GM12872 (cell line): ENCODE measurements around the gene CNTN5.

Source experiments
- TF ChIP-seq, protein P1 (sequence below): IDR thresholded peaks from 3 replicates; pipeline ENCODE4 v1.5.1; 2011; ENCODE audit warnings: low read depth, mild to moderate bottlenecking, low read length, moderate library complexity; ENCODE audit not compliant: insufficient read depth

The CNTN5 gene

DNA sequence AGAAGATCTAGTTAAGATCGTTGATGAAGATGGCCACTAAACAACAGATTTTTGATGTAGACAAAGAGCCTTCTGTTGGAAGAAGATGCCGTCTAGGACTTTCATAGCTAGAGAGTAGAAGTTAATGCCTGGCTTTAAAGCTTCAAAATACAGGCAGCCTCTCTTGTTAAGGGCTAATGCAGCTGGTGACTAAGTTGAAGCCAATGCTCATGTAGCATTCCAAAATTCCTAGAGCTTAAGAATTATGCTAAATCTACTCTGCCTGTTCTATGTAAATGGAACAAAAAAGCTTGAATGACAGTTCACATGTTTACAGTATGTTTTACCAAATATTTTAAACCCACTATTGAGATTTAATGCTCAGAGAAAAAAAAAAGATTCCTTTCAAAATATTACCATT is 492.6 kb downstream of the CNTN5 start:
- TF ChIP-seq, protein P1, sequence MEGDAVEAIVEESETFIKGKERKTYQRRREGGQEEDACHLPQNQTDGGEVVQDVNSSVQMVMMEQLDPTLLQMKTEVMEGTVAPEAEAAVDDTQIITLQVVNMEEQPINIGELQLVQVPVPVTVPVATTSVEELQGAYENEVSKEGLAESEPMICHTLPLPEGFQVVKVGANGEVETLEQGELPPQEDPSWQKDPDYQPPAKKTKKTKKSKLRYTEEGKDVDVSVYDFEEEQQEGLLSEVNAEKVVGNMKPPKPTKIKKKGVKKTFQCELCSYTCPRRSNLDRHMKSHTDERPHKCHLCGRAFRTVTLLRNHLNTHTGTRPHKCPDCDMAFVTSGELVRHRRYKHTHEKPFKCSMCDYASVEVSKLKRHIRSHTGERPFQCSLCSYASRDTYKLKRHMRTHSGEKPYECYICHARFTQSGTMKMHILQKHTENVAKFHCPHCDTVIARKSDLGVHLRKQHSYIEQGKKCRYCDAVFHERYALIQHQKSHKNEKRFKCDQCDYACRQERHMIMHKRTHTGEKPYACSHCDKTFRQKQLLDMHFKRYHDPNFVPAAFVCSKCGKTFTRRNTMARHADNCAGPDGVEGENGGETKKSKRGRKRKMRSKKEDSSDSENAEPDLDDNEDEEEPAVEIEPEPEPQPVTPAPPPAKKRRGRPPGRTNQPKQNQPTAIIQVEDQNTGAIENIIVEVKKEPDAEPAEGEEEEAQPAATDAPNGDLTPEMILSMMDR: no peak

GRCh38 chr11:99519095-99519494 is 498.3 kb downstream of the CNTN5 start:
- TF ChIP-seq, protein P1: no peak

DNA sequence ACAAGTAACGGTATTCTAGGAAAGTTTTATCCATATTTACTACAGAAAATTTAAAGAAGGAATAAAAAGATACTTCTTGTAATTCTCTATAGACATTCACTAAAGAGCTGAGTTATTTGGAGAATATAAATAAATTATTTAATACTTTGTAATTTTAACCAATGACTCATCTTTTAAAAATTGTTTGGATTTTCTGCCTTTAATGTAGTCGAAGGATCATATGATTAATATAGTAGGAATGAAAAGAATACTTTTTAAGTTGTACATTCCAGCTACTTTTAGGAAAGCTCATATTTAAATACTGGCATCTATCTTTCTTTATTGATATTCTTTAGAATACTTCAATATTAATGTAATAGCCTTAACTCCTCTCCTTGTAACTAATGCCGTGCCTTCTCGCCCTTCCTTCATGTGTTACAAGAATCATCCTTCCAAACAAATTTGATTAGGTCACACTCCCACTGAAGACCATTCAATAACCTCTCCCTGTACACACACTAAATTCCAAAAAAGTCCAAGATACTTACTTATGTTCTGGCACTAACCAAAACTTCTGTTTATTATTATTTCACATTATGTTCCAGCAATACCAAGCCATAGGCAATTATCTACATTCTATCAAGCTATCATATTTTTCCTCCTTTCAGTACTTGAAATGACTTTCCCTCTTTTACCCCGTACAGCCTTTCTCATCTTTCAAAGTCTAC is 501.9 kb downstream of the CNTN5 start:
- TF ChIP-seq, protein P1: no peak

- TF ChIP-seq, protein P1: no peak
Measured at GRCh38 chr11:99531468-99531867, 510.7 kb downstream of the CNTN5 start.

- TF ChIP-seq, protein P1: no peak
Measured at GRCh38 chr11:99534812-99535211, 514.1 kb downstream of the CNTN5 start.

- TF ChIP-seq, protein P1: no peak
Measured at GRCh38 chr11:99535406-99535805, 514.7 kb downstream of the CNTN5 start.

DNA sequence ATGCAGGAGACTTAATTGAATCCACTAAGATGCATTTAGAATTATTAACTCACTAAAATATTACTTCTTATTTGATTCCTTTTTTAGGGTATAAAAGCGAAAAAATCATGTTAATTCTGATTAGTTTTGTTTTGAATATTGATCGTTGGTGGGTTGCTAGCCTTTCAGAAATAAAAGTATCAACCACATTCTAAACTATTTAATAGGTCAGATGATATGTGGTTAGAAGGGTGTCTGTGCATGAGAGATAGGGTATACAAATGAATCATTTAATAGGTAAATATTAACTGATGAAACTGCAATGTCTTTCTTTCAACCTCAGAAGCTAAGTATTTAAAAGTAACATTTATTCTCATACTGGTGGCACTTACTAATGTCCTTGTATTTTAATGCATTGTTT is 515.1 kb downstream of the CNTN5 start:
- TF ChIP-seq, protein P1: no peak
